Body of pancreas (tissue), 4 donors: Measurements from ENCODE around the gene FOXP1. TPM values are rescaled to one million over a fixed set of nuclear protein-coding genes. Genes with fewer than 3 reads are reported as not detected.

Experiments used
- ATAC-seq: fragments of 150-250 bp; one replicate; pipeline ENCODE4 v1.9.1; 2016
- DNase-seq, 4 donors: peaks; one replicate each; pipeline ENCODE4 v3.0.0-alpha.2; 2019
- H3K27ac ChIP-seq, 4 donors: fragments of 200-600 bp; sonication (generic); 1 replicate in 3 of 4; 2 replicates in 1 of 4; pipeline versions ENCODE4 v1.5.1 to v1.6.1; 2016 to 2019; ENCODE audit warnings: mild to moderate bottlenecking in 1 of 4, mixed read lengths in 1 of 4, moderate library complexity in 1 of 4
- H3K27me3 ChIP-seq, 2 donors: fragments of 200-600 bp; sonication (generic); one replicate each; pipeline ENCODE4 v1.6.0; 2016; ENCODE audit warnings: mild to moderate bottlenecking in 1 of 2
- H3K36me3 ChIP-seq, 2 donors: fragments of 200-600 bp; sonication (generic); replicated peaks in 1 of 2; 2 replicates each; pipeline ENCODE4 v1.5.1; 2016; ENCODE audit warnings: low read depth in 2 of 2; ENCODE audit not compliant: insufficient read depth in 1 of 2
- H3K4me1 ChIP-seq: fragments of 200-600 bp; sonication (generic); one replicate; pipeline ENCODE4 v1.6.0; 2016
- H3K4me3 ChIP-seq, 2 donors: fragments of 200-600 bp; sonication (generic); 1 replicate in 1 of 2; 2 replicates in 1 of 2; pipeline ENCODE4 v1.5.1; 2016 to 2019
- H3K9me3 ChIP-seq, 3 donors: fragments of 200-600 bp; sonication (generic); 1 replicate in 2 of 3; 2 replicates in 1 of 3; pipeline ENCODE4 v1.5.1; 2016
- CTCF ChIP-seq, 7 experiments: fragments of 450-650 bp in 4 of 7; fragments of 200-600 bp in 3 of 7; sonication (generic) in 3 of 7; IDR thresholded peaks; one replicate each; pipeline ENCODE4 v1.5.1; 2016 to 2019; ENCODE audit warnings: antibody characterized with exemption in 7 of 7
- POLR2A ChIP-seq, 3 donors: fragments of 450-650 bp; IDR thresholded peaks; one replicate each; pipeline ENCODE4 v1.6.1; 2016; ENCODE audit warnings: antibody characterized with exemption in 3 of 3, mild to moderate bottlenecking in 2 of 3
- WGBS, 2 donors: methylation state at CpG; one replicate each; pipeline ENCODE4 v1.1.5; 2017; 5-methylcytosine and 5-hydroxymethylcytosine counted together
- intact Hi-C: fragments of 100-400 bp; cut with DNase I; formaldehyde crosslinking; loops from one replicate; pipeline ENCODE4 v1.15.1; 2023
- total RNA-seq, 2 donors: library from RNA; depleted of rRNA; stranded (reverse); fragments of >200 nt; gene quantifications; one replicate each; pipeline ENCODE4 v1.1.0, GENCODE V29; 2016

The FOXP1 gene
- total RNA-seq, 2 donors from 2014 or later = 85.7 to 86.1 TPM

- H3K36me3 ChIP-seq = no peaks in the 10 kb centered on the region
- H3K27me3 ChIP-seq = no peaks in the 10 kb centered on the region
- TF ChIP-seq CTCF (IDR thresholded peaks at IDR 0.05) (no peak), POLR2A (IDR thresholded peaks at IDR 0.05) (no peak)
- no peak for DNase-seq
- no peak for ATAC-seq
- H3K27ac ChIP-seq = no peak overlapping the region
- peaks cover 11% of the 10 kb centered on the region for H3K4me1 ChIP-seq
- H3K9me3 ChIP-seq = no peaks in the 10 kb centered on the region
- WGBS, 2 donors = 79 to 91% methylated on average over 11 of the region's 11 CpGs
- intact Hi-C loops = no loop called here
- no peak overlapping the region for H3K4me3 ChIP-seq
Observed at GRCh38 chr3:71372241-71372768, 211.2 kb downstream of the FOXP1 start.

DNA sequence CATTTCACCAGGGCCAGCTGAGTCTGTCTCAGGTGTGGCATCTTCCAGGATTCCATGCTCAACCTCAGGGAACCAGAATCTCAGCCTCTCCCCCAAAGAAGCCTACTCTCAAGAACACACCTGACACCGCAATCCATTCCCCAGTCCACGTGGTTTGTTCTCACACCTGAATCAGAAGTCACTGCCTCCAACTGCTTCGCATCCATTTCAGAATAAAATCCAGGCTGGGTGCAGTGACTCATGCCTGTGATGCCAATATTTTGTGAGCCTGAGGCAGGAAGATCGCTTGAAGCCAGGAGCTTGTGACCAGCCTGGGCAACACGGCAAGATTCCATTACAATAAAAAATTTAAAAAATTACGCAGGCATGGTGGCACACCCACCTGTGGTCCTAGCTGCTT is 212.2 kb downstream of the FOXP1 start:
- Histone ChIP-seq H3K27me3 (no peaks in the 10 kb centered on the region), H3K27ac (no peak overlapping the region), H3K4me1 (peaks cover 11% of the 10 kb centered on the region), H3K4me3 (no peak overlapping the region), H3K9me3 (no peaks in the 10 kb centered on the region), H3K36me3 (no peaks in the 10 kb centered on the region)
- WGBS, 2 donors = 91 to 100% methylated on average over 6 of the region's 6 CpGs
- TF ChIP-seq POLR2A (IDR thresholded peaks at IDR 0.05) = no peak
- no peak for TF ChIP-seq CTCF (IDR thresholded peaks at IDR 0.05)
- DNase-seq = no peak
- intact Hi-C loops = no loop called here
- ATAC-seq = no peak

- intact Hi-C loops = no loop called here
- Histone ChIP-seq H3K4me1 (peaks cover 11% of the 10 kb centered on the region), H3K36me3 (no peaks in the 10 kb centered on the region), H3K9me3 (no peaks in the 10 kb centered on the region), H3K27ac (no peak overlapping the region), H3K4me3 (no peak overlapping the region), H3K27me3 (no peaks in the 10 kb centered on the region)
- TF ChIP-seq CTCF (IDR thresholded peaks at IDR 0.05) (no peak), POLR2A (IDR thresholded peaks at IDR 0.05) (no peak)
- no peak for DNase-seq
- ATAC-seq = no peak
- 88 to 92% methylated on average over 5 of the region's 5 CpGs for WGBS, 2 donors
Observed at GRCh38 chr3:71370467-71370866, 213.1 kb downstream of the FOXP1 start.

DNA sequence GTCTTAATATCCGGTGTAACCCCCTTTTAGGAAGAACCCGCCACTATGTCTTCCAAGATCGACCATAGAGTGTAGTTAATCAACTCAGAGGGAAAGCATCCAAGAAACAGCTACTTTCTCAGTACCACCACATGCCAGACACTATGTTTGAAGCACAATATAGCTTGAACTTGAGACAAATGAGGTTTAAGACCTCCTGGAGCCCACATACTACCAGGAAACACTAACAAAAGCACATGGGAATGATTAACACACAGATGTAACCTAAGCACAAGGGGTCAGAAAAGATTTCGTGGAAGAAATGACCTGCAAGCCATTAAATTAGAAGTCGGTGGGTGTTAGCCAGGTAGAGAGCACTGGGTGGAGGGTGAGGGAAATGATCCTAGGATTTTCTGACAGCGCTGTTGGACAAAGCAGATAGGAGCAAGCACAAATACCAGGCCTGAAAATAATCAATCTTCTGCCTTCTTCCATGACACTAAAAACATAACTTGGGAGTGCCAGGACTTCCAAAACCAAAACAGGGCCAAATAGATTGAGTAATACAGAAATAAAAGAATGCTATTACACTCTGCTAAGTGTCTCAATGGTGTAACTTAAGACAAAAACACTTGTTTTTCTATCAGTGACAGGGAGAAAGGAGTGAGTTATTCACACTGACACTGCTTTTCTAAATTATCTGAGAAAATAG is 213.7 kb downstream of the FOXP1 start:
- Histone ChIP-seq H3K4me1 (peaks cover 11% of the 10 kb centered on the region), H3K27ac (peak overlapping the region in 2 of 4 donors; percentile 2 to 47), H3K36me3 (no peaks in the 10 kb centered on the region), H3K9me3 (no peaks in the 10 kb centered on the region), H3K4me3 (no peak overlapping the region), H3K27me3 (no peaks in the 10 kb centered on the region)
- DNase-seq (no peak), ATAC-seq (peak; percentile 18)
- TF ChIP-seq POLR2A (IDR thresholded peaks at IDR 0.05) (no peak), CTCF (IDR thresholded peaks at IDR 0.05) (no peak)
- WGBS, 2 donors = 64 to 67% methylated on average over 6 of the region's 6 CpGs
- intact Hi-C loops = no loop called here
